Subcutaneous abdominal adipose tissue (tissue), 5 donors: ENCODE measurements around the gene SPATA24.
"Not testable (repeated sequence)": the region's sequence is repeated elsewhere in the genome, so short reads cannot be mapped to it uniquely, and the experiment has no call there.

Experiments used
- H3K27ac ChIP-seq: one replicate; pipeline ENCODE4 v1.7.0; 2013; ENCODE audit warnings: low read depth, mild to moderate bottlenecking, inconsistent platforms, low read length, moderate library complexity
- H3K27me3 ChIP-seq, 5 donors: one replicate each; pipeline ENCODE4 v1.7.0; 2013; ENCODE audit warnings: low read length in 5 of 5, inconsistent platforms in 1 of 5; ENCODE audit not compliant: control insufficient read depth in 5 of 5, insufficient read depth in 4 of 5
- H3K36me3 ChIP-seq, 5 donors: one replicate each; pipeline ENCODE4 v1.7.0; 2013; ENCODE audit warnings: low read length in 5 of 5; ENCODE audit not compliant: control insufficient read depth in 5 of 5, insufficient read depth in 5 of 5
- H3K4me1 ChIP-seq, 5 donors: one replicate each; pipeline ENCODE4 v1.7.0; 2013; ENCODE audit warnings: low read length in 5 of 5, mild to moderate bottlenecking in 3 of 5, moderate library complexity in 1 of 5; ENCODE audit not compliant: control insufficient read depth in 5 of 5, insufficient read depth in 5 of 5
- H3K4me3 ChIP-seq, 5 donors: one replicate each; pipeline ENCODE4 v1.7.0; 2013; ENCODE audit warnings: low read length in 5 of 5, low read depth in 1 of 5
- H3K9ac ChIP-seq, 5 donors: one replicate each; pipeline ENCODE4 v1.7.0; 2013; ENCODE audit warnings: low read length in 5 of 5, mild to moderate bottlenecking in 4 of 5, moderate library complexity in 3 of 5
- H3K9me3 ChIP-seq, 5 donors: one replicate each; pipeline ENCODE4 v1.7.0; 2013; ENCODE audit warnings: low read length in 5 of 5; ENCODE audit not compliant: control insufficient read depth in 5 of 5
- donor health status: healthy.
- donor health status: healthy.
- donor health status: healthy.
- donor health status: healthy.
- donor health status: healthy.

Gene SPATA24

GRCh38 chr5:139403787-139404483 lies at the start of gene SPATA24:
TSS of gene SPATA24 (minus strand) at chr5:139404089. CDS start at chr5:139404060, 29 bp downstream.
- Histone ChIP-seq H3K4me1 (peaks cover 0 to 17% (median 14%) of the 10 kb centered on the region in 5 donors), H3K27ac (peak within 1 kb of the TSS; percentile 85), H3K36me3 (peaks cover 0 to 4% (median 0%) of the 10 kb centered on the region in 5 donors), H3K27me3 (no peaks in the 10 kb centered on the region), H3K4me3 (peak within 1 kb of the TSS; percentile 65 to 96 (median 74)), H3K9me3 (no peaks in the 10 kb centered on the region), H3K9ac (peak within 1 kb of the TSS; percentile 1 to 80 (median 71))

GRCh38 chr5:139451878-139452660 lies 48.2 kb upstream of the SPATA24 start:
- H3K4me1 ChIP-seq = no peaks in the 10 kb centered on the region
- H3K27ac ChIP-seq = no peak overlapping the region
- H3K9ac ChIP-seq = no peak overlapping the region
- no peak overlapping the region for H3K4me3 ChIP-seq
- H3K9me3 ChIP-seq = no peaks in the 10 kb centered on the region
- no peaks in the 10 kb centered on the region for H3K27me3 ChIP-seq
- peaks cover 0 to 49% (median 31%) of the 10 kb centered on the region in 5 donors for H3K36me3 ChIP-seq

- Histone ChIP-seq H3K27ac (no peak overlapping the region), H3K9me3 (no peaks in the 10 kb centered on the region), H3K27me3 (no peaks in the 10 kb centered on the region), H3K4me1 (no peaks in the 10 kb centered on the region), H3K36me3 (peaks cover 0 to 45% (median 28%) of the 10 kb centered on the region in 5 donors), H3K4me3 (no peak overlapping the region), H3K9ac (no peak overlapping the region)
These were observed 47.3 kb upstream of the SPATA24 start for GRCh38 chr5:139451176-139451575.

- Histone ChIP-seq H3K36me3 (peaks cover 0 to 24% (median 10%) of the 10 kb centered on the region in 5 donors), H3K4me3 (no peak overlapping the region), H3K27ac (no peak overlapping the region), H3K9me3 (no peaks in the 10 kb centered on the region), H3K4me1 (peaks cover 0 to 5% (median 0%) of the 10 kb centered on the region in 5 donors), H3K27me3 (no peaks in the 10 kb centered on the region), H3K9ac (no peak overlapping the region)
These were observed 43.3 kb upstream of the SPATA24 start for GRCh38 chr5:139446956-139447779.

- Histone ChIP-seq H3K4me1 (peaks cover 0 to 5% (median 0%) of the 10 kb centered on the region in 5 donors), H3K27me3 (no peaks in the 10 kb centered on the region), H3K9me3 (no peaks in the 10 kb centered on the region), H3K9ac (no peak overlapping the region), H3K4me3 (no peak overlapping the region), H3K27ac (no peak overlapping the region), H3K36me3 (peaks cover 0 to 9% (median 0%) of the 10 kb centered on the region in 5 donors)
These were observed 41.7 kb upstream of the SPATA24 start for GRCh38 chr5:139445325-139446170.

GRCh38 chr5:139443831-139444453 lies 40.1 kb upstream of the SPATA24 start:
- H3K36me3 ChIP-seq = peaks cover 0 to 9% (median 0%) of the 10 kb centered on the region in 5 donors
- no peak overlapping the region for H3K4me3 ChIP-seq
- H3K4me1 ChIP-seq = peaks cover 4 to 10% (median 6%) of the 10 kb centered on the region in 5 donors
- H3K27ac ChIP-seq = no peak overlapping the region
- no peaks in the 10 kb centered on the region for H3K9me3 ChIP-seq
- no peak overlapping the region for H3K9ac ChIP-seq
- H3K27me3 ChIP-seq = no peaks in the 10 kb centered on the region

GRCh38 chr5:139440416-139440815 lies 36.5 kb upstream of the SPATA24 start:
- H3K9ac ChIP-seq, H3K9me3 ChIP-seq, H3K4me3 ChIP-seq, H3K27ac ChIP-seq, H3K36me3 ChIP-seq, H3K27me3 ChIP-seq: not testable (repeated sequence)
- H3K4me1 ChIP-seq = peaks cover 4 to 15% (median 12%) of the 10 kb centered on the region in 5 donors

GRCh38 chr5:139439013-139439903 lies 35.4 kb upstream of the SPATA24 start, which contains the start of gene DNAJC18:
TSS of gene DNAJC18 (minus strand) at chr5:139439525. CDS start at chr5:139439445, 80 bp downstream.
- H3K4me1 ChIP-seq = peaks cover 4 to 15% (median 12%) of the 10 kb centered on the region in 5 donors
- H3K9ac ChIP-seq = peak within 1 kb of the TSS; percentile 38 to 93 (median 89)
- H3K36me3 ChIP-seq = peaks cover 0 to 2% (median 0%) of the 10 kb centered on the region in 5 donors
- no peaks in the 10 kb centered on the region for H3K27me3 ChIP-seq
- H3K27ac ChIP-seq = peak within 1 kb of the TSS; percentile 87
- no peaks in the 10 kb centered on the region for H3K9me3 ChIP-seq
- H3K4me3 ChIP-seq = peak within 1 kb of the TSS; percentile 84 to 96 (median 93)
